HG03565 (cell line): Measurements from ENCODE around the gene PHLDA1.
"Not testable (repeated sequence)": the region's sequence is repeated elsewhere in the genome, so short reads cannot be mapped to it uniquely, and the experiment has no call there.

ENCODE experiments used
- ATAC-seq: cut with Tn5 transposase; IDR thresholded peaks from one replicate; pipeline ENCODE4 v1.9.1; 2021; ENCODE audit warnings: mild to moderate bottlenecking, moderate library complexity; ENCODE audit not compliant: unreplicated experiment

PHLDA1 gene

DNA sequence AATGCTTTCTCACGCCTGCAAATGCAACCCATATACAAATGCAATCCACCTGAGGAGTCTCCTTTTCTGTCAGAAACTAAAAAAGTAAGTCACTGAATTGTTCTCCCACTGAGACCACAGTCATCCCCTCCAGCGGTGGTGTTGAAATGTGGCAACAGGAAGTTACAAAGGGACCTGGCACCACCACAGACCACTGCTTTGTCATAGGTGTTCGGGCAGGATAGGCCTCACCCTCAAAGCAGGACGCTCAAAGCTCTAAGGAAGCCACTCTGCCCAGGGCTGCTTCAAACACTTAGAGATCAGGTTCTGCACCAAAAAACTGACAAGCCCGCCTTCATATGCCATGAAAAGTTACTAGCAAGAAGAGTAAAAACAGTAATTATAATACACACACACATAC lies 11.3 kb downstream of the PHLDA1 start:
- no peak for ATAC-seq

DNA sequence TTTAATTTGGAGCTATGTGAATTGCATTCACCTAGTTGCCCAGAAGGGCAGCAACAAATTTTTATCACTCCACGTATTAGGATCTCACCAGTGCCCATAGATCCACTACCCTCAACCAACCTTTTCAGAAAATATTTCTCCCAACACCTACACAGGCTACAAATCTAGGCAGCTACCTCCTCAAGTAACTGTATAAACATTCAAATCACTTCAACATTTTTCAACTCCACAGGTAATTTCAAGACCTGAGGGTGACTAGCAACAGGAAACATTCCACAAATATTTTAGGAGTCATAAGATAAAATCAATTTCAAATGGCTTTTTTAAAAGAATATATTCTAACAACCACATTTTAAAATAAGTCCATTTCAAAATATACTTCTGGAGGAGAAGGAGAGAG lies 12.9 kb downstream of the PHLDA1 start:
- ATAC-seq, result no peak

DNA sequence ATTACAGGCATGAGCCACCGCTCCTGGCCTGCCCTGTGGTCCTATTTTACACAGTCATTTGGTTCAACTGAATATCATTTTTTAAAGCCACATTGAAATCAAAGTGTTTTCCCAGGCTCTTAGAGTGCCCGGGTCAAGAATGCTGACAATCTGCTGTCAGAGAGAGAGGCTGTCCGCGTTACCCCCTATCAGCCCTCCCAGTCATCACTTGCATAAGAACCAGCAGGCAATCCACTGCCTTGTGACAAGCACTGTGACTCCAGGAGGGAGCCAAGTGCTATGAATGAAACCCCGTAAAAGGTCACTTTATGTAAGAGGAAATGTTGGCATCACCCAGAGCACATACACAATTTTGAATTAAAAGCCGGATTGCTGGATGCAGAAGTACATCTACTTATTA lies 13.5 kb downstream of the PHLDA1 start:
- ATAC-seq, result no peak

DNA sequence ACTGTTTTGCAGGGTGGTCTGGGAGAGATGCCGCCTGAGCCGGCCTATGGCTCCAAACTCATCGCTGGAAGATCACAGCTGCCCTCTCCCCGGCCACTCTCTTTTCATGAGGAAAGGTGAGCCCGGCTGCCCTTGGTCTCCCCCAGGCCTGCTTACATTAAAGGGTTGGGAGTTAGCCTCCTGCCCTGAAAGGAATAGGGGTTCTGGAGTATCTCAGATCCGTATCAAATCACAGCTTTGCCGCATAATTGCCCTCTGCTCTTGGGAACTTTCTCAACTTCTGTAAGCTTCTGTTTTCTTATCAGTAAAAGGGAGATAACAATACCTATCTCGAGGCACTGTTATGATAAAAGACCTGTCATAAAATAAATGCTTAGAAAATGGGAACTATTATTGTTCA lies 17.6 kb downstream of the PHLDA1 start:
- no peak for ATAC-seq

DNA sequence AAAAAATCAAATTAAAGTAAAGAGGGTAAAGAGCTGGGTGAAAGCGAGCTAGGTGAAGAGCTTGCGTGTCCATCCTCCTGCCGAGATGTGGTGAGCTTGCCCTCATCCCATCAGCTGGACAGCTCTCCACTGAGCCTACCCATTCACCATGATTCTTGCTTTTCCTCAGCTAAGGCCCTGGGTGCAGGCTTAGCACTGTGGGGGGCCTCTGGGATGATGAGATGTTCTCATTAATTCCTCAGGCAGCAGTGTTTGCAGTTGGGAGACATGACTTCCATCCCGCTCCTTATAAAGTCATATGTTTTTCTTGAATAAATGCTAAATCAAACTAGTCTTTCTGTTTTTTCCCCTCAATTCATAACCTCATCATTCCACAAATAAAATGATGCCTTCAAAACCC lies 18.0 kb downstream of the PHLDA1 start:
- ATAC-seq, result no peak

DNA sequence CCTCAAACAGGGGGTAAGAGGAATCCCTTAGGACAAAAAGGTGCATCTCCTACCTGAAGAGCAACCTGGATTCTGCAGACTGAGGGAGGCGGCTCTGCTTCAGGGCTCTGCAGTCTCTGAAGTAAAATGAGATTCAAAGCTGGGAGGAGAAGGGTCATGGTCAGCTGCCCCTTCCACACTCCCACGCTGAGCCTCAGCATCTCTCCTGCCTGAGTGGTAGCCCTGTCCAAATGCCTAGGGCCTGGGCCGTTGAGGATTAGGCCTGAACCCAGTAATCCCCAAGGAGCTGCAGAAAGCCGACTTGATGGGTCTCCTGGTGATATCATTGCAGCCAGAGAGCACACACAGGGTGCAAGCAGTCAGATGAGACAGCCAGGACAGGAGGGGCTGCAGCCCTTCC lies 18.9 kb downstream of the PHLDA1 start:
- no peak for ATAC-seq

DNA sequence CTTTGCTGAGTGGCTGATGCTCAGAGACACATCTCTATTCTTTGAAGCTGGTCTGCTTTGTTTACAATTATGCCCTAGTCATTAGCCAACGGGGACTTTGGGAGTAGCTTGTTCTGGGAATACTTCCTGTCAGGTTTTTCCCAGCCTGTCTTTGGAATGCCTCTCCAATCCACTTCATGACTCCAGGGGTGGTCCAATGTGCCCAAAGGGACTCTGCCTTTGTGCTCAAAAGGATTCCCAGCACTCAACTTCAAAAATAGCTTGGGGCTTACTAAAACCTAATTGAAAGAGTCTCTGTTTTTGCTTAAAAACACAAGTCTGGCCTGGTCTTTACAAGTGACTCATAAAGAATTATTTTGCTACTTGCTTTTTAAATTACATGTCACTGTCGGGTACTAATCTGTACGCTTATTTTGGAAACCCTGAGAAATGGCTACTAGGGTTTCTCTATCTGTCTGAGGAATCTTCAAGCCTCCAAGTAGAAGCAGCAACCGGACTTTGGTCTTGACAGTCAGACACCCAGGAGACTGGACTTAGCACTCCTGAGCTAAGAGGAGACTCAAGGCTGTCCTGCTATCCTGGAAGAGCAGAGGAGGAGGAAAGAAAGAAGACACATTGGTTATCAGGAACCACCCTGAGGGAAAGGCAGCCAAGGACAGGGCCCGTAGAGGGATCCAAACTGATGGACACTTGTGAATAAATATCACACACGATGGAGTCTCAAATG lies 20.7 kb downstream of the PHLDA1 start:
- no peak for ATAC-seq

DNA sequence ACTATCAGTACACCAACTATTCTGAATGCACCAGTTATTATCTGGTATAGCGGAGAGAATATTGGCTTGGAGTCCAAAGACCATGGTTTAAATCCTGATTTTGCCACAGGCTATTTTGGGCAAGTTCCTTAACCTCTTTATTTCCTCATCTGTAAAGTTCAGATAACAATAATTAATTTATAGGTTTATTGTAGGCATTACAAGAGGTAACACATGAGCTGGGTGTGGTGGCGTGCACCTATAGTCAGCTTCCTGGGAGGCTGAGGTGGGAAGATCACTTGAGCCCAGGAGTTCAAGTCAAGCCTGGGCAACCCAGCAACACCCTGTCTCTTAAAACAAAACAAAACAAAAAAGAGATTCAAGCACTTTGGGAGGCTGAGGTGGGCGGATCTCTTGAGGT lies 23.1 kb downstream of the PHLDA1 start:
- ATAC-seq, result no peak

DNA sequence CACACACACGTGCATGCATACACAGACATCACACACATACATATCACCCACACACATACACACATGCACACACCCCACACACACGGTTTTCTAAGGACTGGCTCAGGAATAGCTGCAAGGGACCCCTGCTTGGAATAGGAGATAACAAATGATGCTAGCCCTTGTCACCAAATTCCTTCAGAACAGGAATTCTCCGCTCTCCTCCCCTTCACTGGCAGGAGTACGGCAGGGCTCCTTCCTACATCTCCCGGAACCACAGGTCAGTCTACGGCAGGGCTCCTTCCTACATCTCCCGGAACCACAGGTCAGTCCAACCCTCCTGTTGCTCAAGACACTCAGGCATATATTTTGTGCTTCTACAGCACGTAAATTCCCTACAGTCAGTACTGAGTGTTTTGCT lies 23.9 kb downstream of the PHLDA1 start:
- no peak for ATAC-seq

DNA sequence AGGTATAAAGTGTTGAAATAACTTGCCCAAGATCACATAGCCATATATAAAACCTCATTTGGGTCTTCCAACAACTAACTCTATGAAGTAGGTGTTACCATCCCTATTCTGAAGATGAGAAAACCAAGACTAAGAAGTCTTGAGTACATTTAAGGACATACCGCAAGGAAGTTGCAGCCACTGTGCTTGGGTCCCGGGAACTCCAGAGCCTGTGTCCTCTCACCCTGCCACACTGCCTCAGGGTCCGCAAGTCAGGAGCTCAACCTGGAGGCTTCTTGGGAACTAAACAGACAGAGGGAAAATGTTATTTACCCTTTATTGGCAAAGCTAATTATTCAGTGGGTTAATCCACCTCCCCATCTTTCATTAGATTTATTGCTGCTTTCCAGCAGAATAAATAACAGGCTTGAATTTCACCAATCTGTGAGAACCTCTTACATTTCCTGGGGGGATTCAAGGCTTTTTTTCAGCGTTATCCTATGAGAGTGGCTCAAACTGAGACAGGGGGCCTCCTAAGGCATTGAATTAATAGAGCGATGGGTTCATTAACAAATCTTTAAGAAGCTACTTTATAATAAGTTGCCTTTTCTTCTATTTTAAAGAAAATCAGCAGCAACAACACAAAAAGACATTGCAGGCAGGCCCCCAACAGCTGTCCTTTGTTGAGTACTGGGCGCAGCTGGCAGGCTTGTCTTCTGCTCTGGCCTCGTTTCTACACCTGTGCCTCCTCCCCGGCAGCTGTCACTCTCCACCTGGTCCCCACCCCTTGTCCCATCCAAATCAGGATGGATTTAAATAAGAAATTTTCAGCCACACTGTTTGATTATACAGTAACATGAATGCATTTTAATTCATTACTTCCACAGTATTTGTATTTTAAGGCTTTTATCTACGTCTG lies 25.3 kb downstream of the PHLDA1 start:
- ATAC-seq, result no peak

DNA sequence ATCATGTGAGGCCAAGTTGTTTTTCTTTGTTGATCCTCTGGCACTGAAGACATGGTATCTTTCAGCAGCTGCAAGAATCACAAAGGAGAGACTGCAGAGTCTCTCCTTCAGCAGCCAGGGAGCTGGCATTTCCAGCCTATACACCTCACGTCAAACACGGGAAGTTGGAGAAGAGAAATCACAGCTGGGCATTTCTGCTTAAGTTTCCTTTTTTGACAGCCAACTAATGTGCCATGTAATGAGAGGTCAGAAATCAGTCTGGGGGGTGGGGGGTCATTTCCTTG lies 28.3 kb downstream of the PHLDA1 start:
- ATAC-seq, result no peak

DNA sequence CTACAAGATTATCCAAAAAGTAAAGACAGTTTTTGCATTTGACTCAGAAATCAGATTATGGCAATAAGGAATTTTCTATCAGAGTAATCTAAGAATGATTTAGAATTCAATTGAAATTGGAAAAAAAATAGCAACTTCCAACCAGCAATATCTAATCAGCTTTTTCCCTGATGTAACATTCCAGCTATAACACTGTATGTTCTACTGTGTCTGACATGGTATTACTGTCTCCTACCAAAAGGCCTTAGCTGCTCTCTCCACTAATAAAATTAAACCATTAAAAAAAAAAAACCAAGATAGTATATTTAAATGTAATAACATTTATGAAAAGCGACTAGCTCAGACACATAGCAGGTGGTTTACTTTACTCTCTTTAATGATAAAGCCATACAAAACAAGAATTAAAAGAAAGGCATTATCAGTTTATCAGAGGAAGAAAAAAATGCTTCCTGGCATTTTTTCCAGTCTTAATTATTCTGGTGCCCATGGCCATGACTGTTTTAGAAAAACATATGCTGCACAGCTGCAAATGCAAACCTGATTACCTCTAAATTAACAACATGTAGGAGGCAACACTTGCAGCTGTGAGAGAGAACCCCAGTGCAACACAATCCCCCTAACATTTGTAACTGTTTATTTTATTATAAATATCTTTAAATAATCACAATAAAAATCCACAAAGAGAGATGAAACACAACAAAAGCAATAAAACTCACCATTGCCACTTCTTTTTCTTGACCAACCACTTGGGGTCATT lies 28.8 kb downstream of the PHLDA1 start:
- no peak for ATAC-seq

DNA sequence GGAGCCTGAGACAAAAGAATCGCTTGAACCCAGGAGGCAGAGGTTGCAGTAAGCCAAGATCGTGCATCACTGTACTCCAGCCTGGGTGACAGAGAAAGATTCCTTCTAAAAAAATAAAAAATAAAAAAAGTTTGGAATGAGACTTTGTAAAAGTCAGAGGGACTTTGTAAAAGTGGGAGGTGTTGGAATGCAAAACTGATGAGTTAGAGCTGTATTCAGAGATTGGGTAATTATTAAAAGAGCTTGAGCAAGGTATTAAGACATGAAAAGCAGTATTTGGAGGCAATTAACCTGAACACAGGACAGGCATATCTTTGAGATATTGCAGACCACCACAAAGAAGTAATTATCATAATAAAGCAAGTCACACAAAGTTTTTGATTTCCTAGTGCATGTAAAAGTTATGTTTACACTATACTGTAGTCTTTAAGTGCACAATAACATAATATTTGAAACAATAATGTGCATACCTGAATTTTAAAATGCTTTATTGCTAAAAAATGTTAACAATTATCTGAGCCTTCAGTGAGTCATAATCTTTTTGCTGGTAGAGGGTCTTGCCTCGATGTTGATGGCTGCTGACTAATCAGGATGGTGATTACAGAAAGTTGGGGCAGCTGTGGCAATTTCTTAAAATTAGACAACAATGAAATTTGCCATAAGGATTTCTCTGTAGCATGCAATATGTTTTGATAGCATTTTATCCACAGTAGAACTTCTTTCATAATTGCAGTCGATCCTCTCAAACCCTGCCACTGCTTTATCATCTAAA lies 33.1 kb downstream of the PHLDA1 start:
- ATAC-seq, result no peak

DNA sequence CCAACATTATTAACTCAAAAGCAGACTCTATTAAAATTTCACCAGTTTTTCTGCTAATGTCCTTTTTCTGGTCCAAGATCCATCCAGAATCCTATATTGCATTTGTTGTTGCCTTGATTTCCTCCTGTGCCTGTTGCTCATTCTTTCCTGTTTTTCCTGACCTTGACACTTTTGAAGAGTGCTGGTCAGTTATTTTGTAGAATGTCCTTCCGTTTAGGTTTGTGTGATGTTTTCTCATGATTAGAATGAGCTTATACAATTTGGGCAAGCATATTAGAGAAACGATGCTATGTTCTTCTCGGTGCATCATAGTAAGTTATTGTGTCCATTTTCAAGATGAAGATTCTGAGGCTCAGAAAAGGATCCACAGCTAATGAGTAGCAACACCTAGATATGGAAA lies 33.9 kb downstream of the PHLDA1 start:
- no peak for ATAC-seq

DNA sequence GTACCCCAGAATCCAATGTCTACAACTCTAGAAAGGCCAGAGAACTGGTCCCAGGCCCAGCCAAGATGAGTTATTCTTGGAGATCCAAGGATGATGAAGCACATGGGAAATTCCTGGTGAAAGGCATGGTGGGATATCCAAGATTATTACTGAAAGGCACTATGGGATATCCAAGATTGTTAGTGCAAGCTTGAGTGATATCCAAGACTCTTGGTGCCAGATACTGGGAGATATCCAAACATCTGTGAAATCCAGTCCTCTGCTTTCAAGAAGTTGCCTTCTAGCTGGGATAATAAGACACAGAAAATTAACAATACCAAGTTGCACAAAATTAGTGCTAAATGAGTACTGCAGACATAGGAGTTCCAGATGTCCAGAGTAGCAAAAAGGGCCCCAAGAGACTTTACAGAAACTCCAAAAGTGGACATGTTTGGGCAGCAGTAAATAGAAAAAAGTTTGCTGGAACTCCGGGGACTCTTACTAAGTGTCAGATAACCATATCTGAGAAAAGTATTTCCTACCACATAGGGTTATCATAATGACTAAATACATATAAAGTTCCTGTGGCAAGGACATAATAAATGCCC lies 34.6 kb downstream of the PHLDA1 start:
- no peak for ATAC-seq

DNA sequence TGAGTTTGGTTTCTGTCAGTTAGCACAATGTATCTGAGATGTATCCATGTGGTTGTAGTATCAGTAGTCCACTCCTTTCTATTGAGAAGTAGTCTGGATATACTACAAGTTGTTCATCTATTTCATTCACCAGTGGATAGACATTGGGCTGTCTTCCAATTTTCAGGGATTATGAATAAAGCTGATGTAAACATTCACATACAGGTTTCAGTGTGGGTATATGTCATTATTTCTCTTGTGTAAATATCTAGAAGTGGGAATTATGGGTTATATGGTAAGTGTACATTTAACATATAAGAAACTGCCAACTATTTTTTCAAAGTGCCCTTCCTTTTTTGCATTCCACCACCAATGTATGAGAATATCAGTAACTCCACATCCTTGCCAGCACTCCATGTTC lies 35.9 kb downstream of the PHLDA1 start:
- ATAC-seq, result no peak

DNA sequence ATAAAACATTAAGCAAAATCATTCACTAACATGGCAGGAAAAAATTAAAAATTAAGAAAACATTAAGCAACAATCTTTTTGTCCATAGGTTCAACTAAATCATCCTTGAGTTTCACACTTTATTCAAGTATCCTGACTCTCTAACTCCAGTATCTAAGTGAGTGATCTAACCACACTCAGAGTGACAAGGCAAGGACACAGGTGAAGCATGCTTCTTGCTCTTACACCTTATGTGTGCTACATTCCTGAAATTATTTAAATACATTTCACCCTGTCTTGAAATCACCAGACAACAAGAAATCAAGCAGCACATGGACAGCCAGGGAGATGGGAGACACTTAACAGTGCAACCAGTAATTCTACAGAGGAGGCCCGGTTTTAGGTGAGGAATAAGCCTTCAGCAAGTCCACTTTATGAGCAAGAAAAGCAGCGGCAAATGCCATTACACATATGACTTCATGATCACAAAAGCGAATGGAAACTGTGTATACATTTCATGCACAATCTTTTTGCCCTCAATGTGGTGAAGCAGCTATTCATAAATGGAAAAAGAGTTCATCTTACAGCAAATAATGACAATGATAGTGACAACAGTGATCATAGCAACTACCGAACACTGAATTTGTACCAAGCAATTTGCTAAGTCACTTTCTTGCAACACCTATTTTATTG lies 37.4 kb downstream of the PHLDA1 start:
- ATAC-seq, result no peak

DNA sequence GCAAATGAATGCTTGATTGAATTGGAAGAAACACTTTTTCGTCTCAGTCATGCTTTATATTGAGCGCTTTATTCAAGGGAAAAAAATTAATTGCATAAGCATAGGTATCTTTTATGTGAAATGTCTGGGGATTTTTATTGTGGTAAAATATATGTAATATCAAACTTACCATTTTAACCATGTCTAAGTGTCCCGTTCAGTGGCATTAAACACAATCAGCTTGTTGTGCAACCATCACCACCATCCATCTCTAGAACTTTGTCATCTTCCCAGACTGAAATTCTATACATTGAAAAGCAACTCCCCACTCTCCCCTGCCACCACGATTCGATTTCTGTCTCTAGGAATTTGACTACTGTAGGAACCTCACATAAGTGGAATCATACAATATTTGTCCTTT lies 39.8 kb downstream of the PHLDA1 start:
- ATAC-seq, result no peak

DNA sequence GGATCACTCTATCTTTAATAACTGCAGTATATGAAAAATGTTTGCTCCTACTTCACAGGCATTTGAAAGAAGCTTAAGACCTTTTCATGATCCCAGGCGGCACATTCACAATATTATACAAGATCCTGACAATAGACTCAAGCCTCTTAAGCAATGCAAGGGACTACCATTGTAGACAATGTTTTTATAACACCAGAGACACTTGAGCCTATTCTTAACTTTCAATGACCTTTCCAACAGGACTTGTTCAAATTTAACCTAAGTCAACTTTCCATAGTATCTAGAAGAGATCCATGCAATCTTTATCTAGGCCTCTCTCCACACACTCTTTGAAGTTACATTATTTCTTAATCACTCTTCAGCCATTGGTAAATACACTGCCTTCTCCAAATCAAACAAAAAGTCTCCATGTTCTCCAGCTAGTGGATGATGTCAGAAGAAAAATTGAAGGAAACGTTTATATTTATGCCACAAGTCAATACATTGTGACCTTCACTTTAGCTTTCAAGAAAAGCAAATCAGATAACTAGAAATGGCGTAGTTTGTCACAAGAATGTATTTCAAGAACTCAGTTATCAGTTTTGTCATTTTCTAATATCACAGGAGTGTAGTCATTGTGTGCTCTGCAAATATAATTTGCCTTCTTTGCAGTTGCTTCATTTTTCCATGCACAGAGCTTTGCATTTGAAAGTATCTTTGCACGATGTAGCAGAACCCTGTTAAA lies 41.2 kb downstream of the PHLDA1 start:
- no peak for ATAC-seq

DNA sequence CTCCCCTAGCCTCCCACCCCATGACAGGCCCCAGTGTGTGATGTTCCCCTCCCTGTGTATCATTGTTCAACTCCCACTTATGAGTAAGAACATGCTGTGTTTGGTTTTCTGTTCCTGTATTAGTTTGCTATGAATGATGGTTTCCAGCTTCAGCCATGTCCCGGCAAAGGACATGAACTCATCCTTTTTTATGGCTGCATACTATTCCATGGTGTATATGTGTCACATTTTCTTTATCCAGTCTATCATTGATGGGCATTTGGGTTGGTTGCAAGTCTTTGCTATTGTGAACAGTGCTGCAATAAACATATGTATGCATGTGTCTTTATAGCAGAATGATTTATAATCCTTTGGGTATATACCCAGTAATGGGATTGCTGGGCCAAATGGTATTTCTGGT lies 43.9 kb downstream of the PHLDA1 start:
- not testable (repeated sequence) for ATAC-seq
